Body of pancreas (tissue), 4 donors: ENCODE results near the gene GCNT2.
"Not testable (repeated sequence)": the region's sequence is repeated elsewhere in the genome, so short reads cannot be mapped to it uniquely, and the experiment has no call there.

Experiments
- CTCF ChIP-seq, 7 experiments: fragments of 450-650 bp in 4 of 7; fragments of 200-600 bp in 3 of 7; sonication (generic) in 3 of 7; IDR thresholded peaks; one replicate each; pipeline ENCODE4 v1.5.1; 2016 to 2019; ENCODE audit warnings: antibody characterized with exemption in 7 of 7
- POLR2A ChIP-seq, 3 donors: fragments of 450-650 bp; IDR thresholded peaks; one replicate each; pipeline ENCODE4 v1.6.1; 2016; ENCODE audit warnings: antibody characterized with exemption in 3 of 3, mild to moderate bottlenecking in 2 of 3

- not testable (repeated sequence) for TF ChIP-seq CTCF, POLR2A (IDR thresholded peaks at IDR 0.05)
These were observed 29.2 kb upstream of the GCNT2 start for GRCh38 chr6:10491905-10492304.
